Sigmoid colon (tissue), 7 donors: Measurements from ENCODE around the gene ZFAND3. TPM values are rescaled to one million over a fixed set of nuclear protein-coding genes. Genes with fewer than 3 reads are reported as not detected.
"Not testable (repeated sequence)": the region's sequence is repeated elsewhere in the genome, so short reads cannot be mapped to it uniquely, and the experiment has no call there.

ENCODE experiments used
- DNase-seq: peaks from one replicate; pipeline ENCODE4 v3.0.0-alpha.2; 2019
- H3K27ac ChIP-seq, 4 donors: fragments of 200-600 bp; sonication (generic); one replicate each; pipeline ENCODE4 v1.5.1; 2016 to 2019; ENCODE audit warnings: mild to moderate bottlenecking in 1 of 4
- H3K27me3 ChIP-seq, 3 donors: fragments of 200-600 bp; sonication (generic); one replicate each; pipeline ENCODE4 v1.5.1; 2019; ENCODE audit warnings: mild to moderate bottlenecking in 1 of 3
- H3K36me3 ChIP-seq, 4 donors: fragments of 200-600 bp; sonication (generic); one replicate each; pipeline ENCODE4 v1.5.1; 2016 to 2019
- H3K4me1 ChIP-seq, 4 donors: fragments of 200-600 bp; sonication (generic); one replicate each; pipeline ENCODE4 v1.5.1; 2017 to 2019
- H3K4me3 ChIP-seq, 4 donors: fragments of 200-600 bp; sonication (generic); one replicate each; pipeline ENCODE4 v1.5.1; 2017 to 2019; ENCODE audit warnings: mild to moderate bottlenecking in 2 of 4, moderate library complexity in 1 of 4
- H3K9me3 ChIP-seq, 4 donors: fragments of 200-600 bp in 3 of 4; sonication (generic) in 3 of 4; one replicate each; pipeline versions ENCODE4 v1.5.1 to v1.6.1; 2013 to 2019
- CTCF ChIP-seq, 4 experiments: fragments of 450-650 bp in 3 of 4; fragments of 200-600 bp in 1 of 4; IDR thresholded peaks; one replicate each; pipeline ENCODE4 v1.5.1; 2016 to 2019; ENCODE audit warnings: antibody characterized with exemption in 4 of 4, mild to moderate bottlenecking in 3 of 4, moderate library complexity in 2 of 4
- EP300 ChIP-seq, 4 donors: sonication (generic); formaldehyde crosslinking; IDR thresholded peaks; one replicate each; pipeline ENCODE4 v1.6.1; 2017; ENCODE audit warnings: antibody characterized with exemption in 4 of 4
- POLR2A ChIP-seq, 2 donors: fragments of 450-650 bp; IDR thresholded peaks; one replicate each; pipeline ENCODE4 v1.6.1; 2016; ENCODE audit warnings: antibody characterized with exemption in 2 of 2, mild to moderate bottlenecking in 2 of 2, moderate library complexity in 2 of 2
- POLR2AphosphoS5 ChIP-seq, 4 donors: sonication (generic); formaldehyde crosslinking; IDR thresholded peaks; one replicate each; pipeline ENCODE4 v1.6.1; 2017; ENCODE audit warnings: antibody characterized with exemption in 4 of 4
- WGBS, 2 donors: extraction: QIAGEN DNeasy Blood & Tissue Kit; methylation state at CpG; one replicate each; pipeline ENCODE4 v1.1.7; 2013; 5-methylcytosine and 5-hydroxymethylcytosine counted together
- intact Hi-C: fragments of 100-400 bp; cut with DNase I; formaldehyde crosslinking; loops from one replicate; pipeline ENCODE4 v1.15.1; 2023
- polyA plus RNA-seq, 3 donors: library from polyadenylated mRNA; stranded (reverse); fragments of 200-250 nt; gene quantifications; one replicate each; pipeline ENCODE4 v1.2.3, GENCODE V29; 2013
- total RNA-seq, 4 donors: library from RNA; depleted of rRNA; stranded (reverse); fragments of >200 nt; gene quantifications; one replicate each; pipeline ENCODE4 v1.1.0, GENCODE V29; 2016
- donor health status: healthy with polysubstance abuse.
- donor health status: Bipolar disorder and iron deficiency.
- donor health status: healthy.

ZFAND3 gene
- total and polyA plus RNA-seq, 7 donors, result 32.4 to 54.8 (median 39.0) TPM

- Histone ChIP-seq H3K9me3 (no peaks in the 10 kb centered on the region), H3K27ac (no peak overlapping the region), H3K36me3 (peaks cover 0 to 8% (median 0%) of the 10 kb centered on the region in 4 donors), H3K4me1 (peaks cover 0 to 14% (median 8%) of the 10 kb centered on the region in 4 donors), H3K27me3 (no peaks in the 10 kb centered on the region), H3K4me3 (no peak overlapping the region)
- TF ChIP-seq EP300 (IDR thresholded peaks at IDR 0.05) (no peak), POLR2A (IDR thresholded peaks at IDR 0.05) (no peak), POLR2AphosphoS5 (IDR thresholded peaks at IDR 0.05) (no peak), CTCF (IDR thresholded peaks at IDR 0.05) (no peak)
- intact Hi-C loops, result no loop called here
- WGBS, 2 donors, result 67 to 84% methylated on average over 1 of the region's 1 CpG
- no peak for DNase-seq
Observed at GRCh38 chr6:38117281-38117680, 297.8 kb downstream of the ZFAND3 start.

GRCh38 chr6:38118791-38119365 lies 299.4 kb downstream of the ZFAND3 start:
- peaks cover 0 to 14% (median 8%) of the 10 kb centered on the region in 4 donors for H3K4me1 ChIP-seq
- H3K4me3 ChIP-seq, result no peak overlapping the region
- no peak overlapping the region for H3K27ac ChIP-seq
- no peaks in the 10 kb centered on the region for H3K27me3 ChIP-seq
- no peak for DNase-seq
- H3K9me3 ChIP-seq, result no peaks in the 10 kb centered on the region
- intact Hi-C loops, result no loop called here
- WGBS, 2 donors, result 65 to 79% methylated on average over 2 of the region's 2 CpGs
- TF ChIP-seq CTCF (IDR thresholded peaks at IDR 0.05) (no peak), POLR2AphosphoS5 (IDR thresholded peaks at IDR 0.05) (no peak), POLR2A (IDR thresholded peaks at IDR 0.05) (no peak), EP300 (IDR thresholded peaks at IDR 0.05) (no peak)
- H3K36me3 ChIP-seq, result peaks cover 0 to 8% (median 0%) of the 10 kb centered on the region in 4 donors

- WGBS, 2 donors, result 92 to 94% methylated on average over 6 of the region's 6 CpGs
- Histone ChIP-seq H3K36me3 (peaks cover 0 to 8% (median 1%) of the 10 kb centered on the region in 4 donors), H3K4me3 (no peak overlapping the region), H3K27ac (no peak overlapping the region), H3K9me3 (no peaks in the 10 kb centered on the region), H3K4me1 (peaks cover 0 to 14% (median 8%) of the 10 kb centered on the region in 4 donors), H3K27me3 (no peaks in the 10 kb centered on the region)
- TF ChIP-seq EP300 (IDR thresholded peaks at IDR 0.05) (no peak), POLR2A (IDR thresholded peaks at IDR 0.05) (no peak), POLR2AphosphoS5 (IDR thresholded peaks at IDR 0.05) (no peak), CTCF (IDR thresholded peaks at IDR 0.05) (no peak)
- intact Hi-C loops, result no loop called here
- no peak for DNase-seq
Observed at GRCh38 chr6:38119516-38119915, 300.0 kb downstream of the ZFAND3 start.

- H3K27ac ChIP-seq, H3K4me3 ChIP-seq, DNase-seq, H3K4me1 ChIP-seq, H3K9me3 ChIP-seq, H3K36me3 ChIP-seq, H3K27me3 ChIP-seq, intact Hi-C loops: not testable (repeated sequence)
- 97% methylated on average over 40 of the region's 40 CpGs for WGBS, 2 donors
Observed at GRCh38 chr6:38124224-38124926, 304.8 kb downstream of the ZFAND3 start.

GRCh38 chr6:38127284-38127683 lies 307.8 kb downstream of the ZFAND3 start:
- DNase-seq, result no peak
- 96% methylated on average over 4 of the region's 4 CpGs for WGBS, 2 donors
- Histone ChIP-seq H3K9me3 (no peaks in the 10 kb centered on the region), H3K4me3 (no peak overlapping the region), H3K27ac (no peak overlapping the region), H3K27me3 (no peaks in the 10 kb centered on the region), H3K36me3 (peaks cover 0 to 3% (median 0%) of the 10 kb centered on the region in 4 donors), H3K4me1 (peaks cover 0 to 13% (median 10%) of the 10 kb centered on the region in 4 donors)
- TF ChIP-seq POLR2AphosphoS5 (IDR thresholded peaks at IDR 0.05), result no peak
- no peak for TF ChIP-seq POLR2A (IDR thresholded peaks at IDR 0.05)
- TF ChIP-seq EP300 (IDR thresholded peaks at IDR 0.05), result no peak
- no peak for TF ChIP-seq CTCF (IDR thresholded peaks at IDR 0.05)
- intact Hi-C loops, result no loop called here
